Measurements from ENCODE around the gene NDUFAF5.
"Not testable (repeated sequence)": the region's sequence is repeated elsewhere in the genome, so short reads cannot be mapped to it uniquely, and the experiment has no call there.

The NDUFAF5 gene, protein sequence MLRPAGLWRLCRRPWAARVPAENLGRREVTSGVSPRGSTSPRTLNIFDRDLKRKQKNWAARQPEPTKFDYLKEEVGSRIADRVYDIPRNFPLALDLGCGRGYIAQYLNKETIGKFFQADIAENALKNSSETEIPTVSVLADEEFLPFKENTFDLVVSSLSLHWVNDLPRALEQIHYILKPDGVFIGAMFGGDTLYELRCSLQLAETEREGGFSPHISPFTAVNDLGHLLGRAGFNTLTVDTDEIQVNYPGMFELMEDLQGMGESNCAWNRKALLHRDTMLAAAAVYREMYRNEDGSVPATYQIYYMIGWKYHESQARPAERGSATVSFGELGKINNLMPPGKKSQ

DNA sequence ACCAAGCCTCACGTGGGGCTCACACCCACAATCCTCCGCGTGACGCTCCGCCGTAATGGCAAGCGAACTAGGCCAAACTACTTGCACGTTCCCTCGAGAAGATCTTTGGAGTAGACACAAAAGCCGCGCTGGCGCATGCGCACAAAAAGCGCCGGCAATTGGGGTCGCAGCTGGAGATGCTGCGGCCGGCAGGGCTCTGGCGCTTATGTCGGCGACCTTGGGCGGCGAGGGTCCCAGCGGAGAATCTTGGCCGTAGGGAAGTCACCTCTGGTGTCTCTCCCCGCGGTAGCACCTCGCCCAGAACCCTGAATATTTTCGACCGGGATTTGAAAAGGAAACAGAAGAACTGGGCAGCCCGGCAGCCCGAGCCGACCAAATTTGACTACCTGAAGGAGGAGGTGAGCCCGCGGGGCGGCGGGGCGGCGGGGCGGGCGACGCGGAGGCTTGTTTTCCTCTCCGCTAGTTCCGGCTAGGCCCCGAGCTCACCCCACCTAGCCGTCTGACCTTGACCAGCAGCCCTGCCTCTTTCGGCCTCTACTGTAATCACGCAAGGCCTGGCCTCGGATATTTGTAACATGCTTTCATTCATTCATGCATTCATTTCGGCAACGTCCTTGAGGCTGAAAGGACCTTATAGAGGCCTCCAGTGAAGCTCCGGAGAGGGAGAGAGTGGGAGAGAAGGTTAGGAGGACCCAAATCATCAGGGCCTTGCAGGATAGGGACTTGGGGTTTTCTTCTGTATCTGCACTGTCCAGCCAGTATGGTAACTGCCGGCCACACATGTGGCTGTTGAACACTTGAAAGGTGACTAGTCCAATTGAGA is at the start of gene NDUFAF5, which contains the start of gene ESF1:
NDUFAF5 (plus strand) TSS at position 136 of the 823 bp plus-strand sequence; CDS start at position 177, 41 bp downstream.
ESF1 (minus strand) TSS at position 27 of the 823 bp plus-strand sequence. CDS start 1,779 bp downstream, outside the sequence.
- Histone ChIP-seq H3K27ac (ENCODE audit: low read depth in 2 of 2, low read length in 2 of 2) (peak within 1 kb of the TSS; percentile 93 to 95), H3K27me3 (ENCODE audit: control insufficient read depth in 2 of 2, insufficient read depth in 2 of 2, low read length in 2 of 2) (no peaks in the 10 kb centered on the region), H3K9me3 (ENCODE audit: control insufficient read depth in 2 of 2, low read length in 2 of 2) (no peaks in the 10 kb centered on the region), H3K4me1 (ENCODE audit: control insufficient read depth in 2 of 2, insufficient read depth in 2 of 2, low read length in 2 of 2) (peaks cover 11 to 13% of the 10 kb centered on the region in 2 donors), H3K9ac (ENCODE audit: low read depth in 1 of 2, low read length in 2 of 2) (peak within 1 kb of the TSS; percentile 87 to 97), H3K36me3 (ENCODE audit: control insufficient read depth in 2 of 2, insufficient read depth in 2 of 2, low read length in 2 of 2) (peaks cover 18 to 22% of the 10 kb centered on the region in 2 donors), H3K4me3 (ENCODE audit: low read length in 2 of 2) (peak within 1 kb of the TSS; percentile 85 to 98)

DNA sequence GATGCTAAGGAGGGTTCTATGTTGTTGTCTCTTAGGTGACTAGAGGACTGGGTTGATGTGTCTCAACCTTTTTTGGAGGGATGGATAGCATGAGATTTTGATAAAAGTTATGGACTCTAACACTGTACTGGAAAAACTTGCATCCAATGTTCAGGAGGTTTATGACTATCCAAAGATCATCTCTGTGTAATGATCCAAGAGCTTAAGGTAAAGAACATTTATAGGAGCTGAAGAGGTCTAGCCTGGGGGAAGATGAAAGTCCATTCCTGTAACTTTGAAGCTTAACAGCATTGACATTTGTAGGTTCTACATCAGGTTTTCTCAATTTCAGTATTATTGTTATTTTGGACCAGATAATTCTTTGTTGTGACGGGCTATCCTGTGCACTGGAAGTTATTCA is 49.0 kb upstream of the NDUFAF5 start:
- no peaks in the 10 kb centered on the region for H3K4me1 ChIP-seq (ENCODE audit: control insufficient read depth in 2 of 2, insufficient read depth in 2 of 2, low read length in 2 of 2)
- no peak overlapping the region for H3K9ac ChIP-seq (ENCODE audit: low read depth in 1 of 2, low read length in 2 of 2)
- no peaks in the 10 kb centered on the region for H3K27me3 ChIP-seq (ENCODE audit: control insufficient read depth in 2 of 2, insufficient read depth in 2 of 2, low read length in 2 of 2)
- no peak overlapping the region for H3K27ac ChIP-seq (ENCODE audit: low read depth in 2 of 2, low read length in 2 of 2)
- H3K9me3 ChIP-seq (ENCODE audit: control insufficient read depth in 2 of 2, low read length in 2 of 2), result no peaks in the 10 kb centered on the region
- no peak overlapping the region for H3K4me3 ChIP-seq (ENCODE audit: low read length in 2 of 2)
- peaks cover 11 to 18% of the 10 kb centered on the region in 2 donors for H3K36me3 ChIP-seq (ENCODE audit: control insufficient read depth in 2 of 2, insufficient read depth in 2 of 2, low read length in 2 of 2)

DNA sequence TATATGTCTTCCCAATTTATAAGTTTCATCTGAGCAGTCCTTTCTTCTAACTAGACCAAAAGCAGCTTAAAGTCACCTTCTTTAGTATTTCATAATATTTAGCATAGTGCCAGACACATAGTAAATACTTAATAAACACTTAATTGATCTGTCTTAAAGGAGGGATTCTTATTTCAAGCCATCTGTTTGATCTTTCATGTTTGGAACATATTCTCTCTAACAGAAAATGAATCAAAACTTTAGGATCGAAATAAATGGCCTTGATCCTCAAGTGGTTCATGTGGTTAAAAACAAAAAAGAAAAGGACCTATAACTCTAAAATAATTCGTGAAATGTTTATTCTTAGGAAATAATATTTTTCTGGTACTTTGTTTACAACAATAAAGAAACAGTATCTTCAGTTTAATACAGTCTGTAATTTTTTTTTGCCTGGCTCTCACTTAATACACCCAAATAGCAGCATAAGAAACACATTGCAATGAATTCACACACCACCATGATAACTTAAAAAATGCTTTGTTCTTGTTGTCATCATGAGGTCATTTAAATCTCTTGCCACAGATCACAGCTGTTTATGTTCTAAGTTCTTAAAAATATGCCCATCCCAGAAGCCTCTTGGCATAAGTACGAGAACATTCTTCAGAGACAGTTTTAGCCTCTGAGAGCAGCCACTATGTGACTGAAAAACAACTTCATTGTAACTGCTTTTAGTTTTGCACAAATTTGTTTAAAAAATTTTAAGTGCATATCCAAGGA is 48.2 kb upstream of the NDUFAF5 start:
- H3K27me3 ChIP-seq (ENCODE audit: control insufficient read depth in 2 of 2, insufficient read depth in 2 of 2, low read length in 2 of 2), result no peaks in the 10 kb centered on the region
- no peak overlapping the region for H3K9ac ChIP-seq (ENCODE audit: low read depth in 1 of 2, low read length in 2 of 2)
- H3K9me3 ChIP-seq (ENCODE audit: control insufficient read depth in 2 of 2, low read length in 2 of 2), result no peaks in the 10 kb centered on the region
- H3K27ac ChIP-seq (ENCODE audit: low read depth in 2 of 2, low read length in 2 of 2), result peak overlapping the region in 1 of 2 donors; percentile 4
- no peaks in the 10 kb centered on the region for H3K4me1 ChIP-seq (ENCODE audit: control insufficient read depth in 2 of 2, insufficient read depth in 2 of 2, low read length in 2 of 2)
- peaks cover 14 to 20% of the 10 kb centered on the region in 2 donors for H3K36me3 ChIP-seq (ENCODE audit: control insufficient read depth in 2 of 2, insufficient read depth in 2 of 2, low read length in 2 of 2)
- H3K4me3 ChIP-seq (ENCODE audit: low read length in 2 of 2), result no peak overlapping the region

DNA sequence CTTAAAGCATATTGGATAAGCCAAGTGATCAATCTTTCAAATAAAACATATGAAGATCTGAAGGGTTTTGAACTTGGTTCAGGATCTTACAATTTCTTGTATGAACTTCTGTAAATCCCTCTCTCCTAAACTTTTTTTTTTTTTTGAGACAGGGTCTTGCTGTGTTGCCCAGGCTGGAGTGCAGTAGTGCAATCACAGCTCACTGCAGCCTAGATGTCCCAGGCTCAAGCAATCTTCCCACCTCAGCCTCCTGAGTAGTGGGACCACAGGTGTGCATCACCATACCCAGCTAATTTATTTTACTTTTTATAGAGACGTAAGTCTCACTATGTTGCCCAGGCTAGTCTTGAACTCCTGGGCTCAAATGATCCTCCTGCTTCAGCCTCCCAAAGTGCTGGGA is 46.6 kb upstream of the NDUFAF5 start:
- not testable (repeated sequence) for H3K4me1 ChIP-seq (ENCODE audit: control insufficient read depth in 2 of 2, insufficient read depth in 2 of 2, low read length in 2 of 2); H3K4me3 ChIP-seq (ENCODE audit: low read length in 2 of 2); H3K27ac ChIP-seq (ENCODE audit: low read depth in 2 of 2, low read length in 2 of 2); H3K27me3 ChIP-seq (ENCODE audit: control insufficient read depth in 2 of 2, insufficient read depth in 2 of 2, low read length in 2 of 2); H3K9me3 ChIP-seq (ENCODE audit: control insufficient read depth in 2 of 2, low read length in 2 of 2); H3K9ac ChIP-seq (ENCODE audit: low read depth in 1 of 2, low read length in 2 of 2)
- H3K36me3 ChIP-seq (ENCODE audit: control insufficient read depth in 2 of 2, insufficient read depth in 2 of 2, low read length in 2 of 2), result peaks cover 6 to 14% of the 10 kb centered on the region in 2 donors

DNA sequence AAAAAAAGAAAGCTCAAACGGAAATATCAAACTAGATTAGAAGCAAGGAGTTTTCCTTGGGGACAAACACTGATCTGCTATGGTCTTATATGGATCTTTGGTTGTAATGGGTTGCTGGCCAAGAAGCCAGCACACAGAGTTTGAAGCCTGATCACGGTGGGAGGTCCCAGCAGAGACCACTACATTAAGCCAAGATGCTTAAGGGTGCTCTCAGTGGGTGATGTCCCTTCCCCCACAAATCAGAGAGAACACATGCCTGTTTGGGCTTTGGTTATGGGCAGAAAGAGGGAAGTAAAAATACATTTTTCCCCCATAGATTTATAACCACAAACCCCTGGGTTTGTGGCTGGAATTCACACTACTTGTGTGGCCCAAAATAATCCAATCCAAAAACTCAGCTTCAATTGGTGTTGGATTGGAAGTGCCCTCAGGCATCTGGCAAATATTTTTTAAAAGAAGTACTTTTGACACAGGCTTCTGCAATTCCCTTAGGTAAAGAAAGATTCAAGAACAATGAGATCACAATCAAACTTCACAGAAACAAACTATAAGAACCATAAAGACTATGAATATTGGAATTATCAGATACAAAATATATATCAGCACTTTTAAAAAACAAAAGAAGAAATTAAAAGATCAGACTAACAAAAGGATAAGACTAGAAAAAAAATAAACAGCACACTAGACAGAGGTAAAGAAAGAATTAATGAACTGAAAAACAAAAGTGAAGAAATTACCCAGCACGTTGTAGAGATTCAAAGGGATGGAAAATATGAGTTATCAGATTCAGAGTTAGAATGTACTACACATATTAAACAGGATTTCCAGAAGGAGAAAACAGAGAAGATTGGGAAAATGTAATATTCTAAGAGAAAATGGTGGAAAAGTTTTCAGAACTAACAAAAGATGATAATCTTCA is 44.8 kb upstream of the NDUFAF5 start:
- H3K9me3 ChIP-seq (ENCODE audit: control insufficient read depth in 2 of 2, low read length in 2 of 2), result no peaks in the 10 kb centered on the region
- no peak overlapping the region for H3K4me3 ChIP-seq (ENCODE audit: low read length in 2 of 2)
- H3K4me1 ChIP-seq (ENCODE audit: control insufficient read depth in 2 of 2, insufficient read depth in 2 of 2, low read length in 2 of 2), result no peaks in the 10 kb centered on the region
- H3K36me3 ChIP-seq (ENCODE audit: control insufficient read depth in 2 of 2, insufficient read depth in 2 of 2, low read length in 2 of 2), result peaks cover 6 to 9% of the 10 kb centered on the region in 2 donors
- no peak overlapping the region for H3K9ac ChIP-seq (ENCODE audit: low read depth in 1 of 2, low read length in 2 of 2)
- no peak overlapping the region for H3K27ac ChIP-seq (ENCODE audit: low read depth in 2 of 2, low read length in 2 of 2)
- no peaks in the 10 kb centered on the region for H3K27me3 ChIP-seq (ENCODE audit: control insufficient read depth in 2 of 2, insufficient read depth in 2 of 2, low read length in 2 of 2)

DNA sequence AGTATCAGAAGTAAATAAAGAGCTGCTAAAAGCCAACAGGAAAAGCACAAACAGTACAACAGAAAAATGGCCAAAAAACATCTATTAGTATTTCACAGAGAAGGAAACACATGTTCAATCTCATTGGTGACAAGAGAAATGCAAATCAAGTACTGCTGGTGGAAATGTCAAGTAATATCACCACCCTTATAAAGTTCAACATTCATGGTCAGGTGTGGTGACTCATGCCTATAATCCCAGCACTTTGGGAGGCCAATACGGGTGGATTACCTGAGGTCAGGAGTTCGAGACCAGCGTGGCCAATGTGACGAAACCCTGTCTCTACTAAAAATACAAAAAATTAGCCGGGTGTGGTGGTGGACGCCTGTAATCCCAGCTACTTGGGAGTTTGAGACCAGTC is 42.9 kb upstream of the NDUFAF5 start:
- Histone ChIP-seq H3K9ac (ENCODE audit: low read depth in 1 of 2, low read length in 2 of 2) (no peak overlapping the region), H3K4me3 (ENCODE audit: low read length in 2 of 2) (no peak overlapping the region), H3K9me3 (ENCODE audit: control insufficient read depth in 2 of 2, low read length in 2 of 2) (no peaks in the 10 kb centered on the region), H3K36me3 (ENCODE audit: control insufficient read depth in 2 of 2, insufficient read depth in 2 of 2, low read length in 2 of 2) (peaks cover 6 to 9% of the 10 kb centered on the region in 2 donors), H3K4me1 (ENCODE audit: control insufficient read depth in 2 of 2, insufficient read depth in 2 of 2, low read length in 2 of 2) (no peaks in the 10 kb centered on the region), H3K27ac (ENCODE audit: low read depth in 2 of 2, low read length in 2 of 2) (no peak overlapping the region), H3K27me3 (ENCODE audit: control insufficient read depth in 2 of 2, insufficient read depth in 2 of 2, low read length in 2 of 2) (no peaks in the 10 kb centered on the region)

DNA sequence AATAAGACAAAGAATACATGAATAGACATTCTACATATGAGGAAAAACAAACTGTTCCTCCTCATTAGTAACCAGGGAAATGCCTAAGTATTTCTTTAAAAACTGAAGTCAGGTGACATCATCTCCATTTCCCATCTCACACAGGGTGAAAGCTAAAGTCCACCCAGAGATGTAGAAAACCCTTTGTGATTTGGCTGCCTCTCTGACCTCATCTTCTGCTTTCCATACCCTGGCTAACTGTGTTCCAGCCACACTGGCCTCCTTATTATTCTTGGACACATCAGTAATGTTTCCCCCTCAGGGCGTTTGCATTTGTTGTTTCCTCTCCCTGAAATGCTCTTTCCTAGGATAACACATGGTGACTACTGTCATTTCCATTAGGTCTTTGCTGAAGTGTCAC is 40.5 kb upstream of the NDUFAF5 start:
- Histone ChIP-seq H3K9me3 (ENCODE audit: control insufficient read depth in 2 of 2, low read length in 2 of 2) (no peaks in the 10 kb centered on the region), H3K27ac (ENCODE audit: low read depth in 2 of 2, low read length in 2 of 2) (no peak overlapping the region), H3K4me3 (ENCODE audit: low read length in 2 of 2) (no peak overlapping the region), H3K4me1 (ENCODE audit: control insufficient read depth in 2 of 2, insufficient read depth in 2 of 2, low read length in 2 of 2) (no peaks in the 10 kb centered on the region), H3K9ac (ENCODE audit: low read depth in 1 of 2, low read length in 2 of 2) (no peak overlapping the region), H3K36me3 (ENCODE audit: control insufficient read depth in 2 of 2, insufficient read depth in 2 of 2, low read length in 2 of 2) (peaks cover 6 to 9% of the 10 kb centered on the region in 2 donors), H3K27me3 (ENCODE audit: control insufficient read depth in 2 of 2, insufficient read depth in 2 of 2, low read length in 2 of 2) (no peaks in the 10 kb centered on the region)

DNA sequence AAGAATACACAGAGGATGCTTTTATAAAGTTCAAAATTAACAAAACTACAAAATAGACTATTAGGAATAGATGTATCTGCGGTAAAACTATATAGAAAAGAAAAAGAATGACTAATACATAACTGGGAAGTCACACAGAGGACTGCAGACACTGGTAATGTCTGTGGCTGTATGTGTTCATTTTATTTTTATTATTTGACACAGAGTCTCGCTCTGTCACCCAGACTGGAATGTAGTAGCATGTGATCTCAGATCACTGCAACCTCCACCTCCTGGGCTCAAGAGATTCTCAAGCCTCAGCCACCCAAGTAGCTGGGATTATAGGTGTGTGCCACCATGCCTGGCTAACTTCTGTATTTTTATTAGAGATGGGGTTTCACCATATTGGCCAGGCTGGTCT is 39.0 kb upstream of the NDUFAF5 start:
- no peak overlapping the region for H3K27ac ChIP-seq (ENCODE audit: low read depth in 2 of 2, low read length in 2 of 2)
- no peaks in the 10 kb centered on the region for H3K27me3 ChIP-seq (ENCODE audit: control insufficient read depth in 2 of 2, insufficient read depth in 2 of 2, low read length in 2 of 2)
- no peak overlapping the region for H3K4me3 ChIP-seq (ENCODE audit: low read length in 2 of 2)
- no peaks in the 10 kb centered on the region for H3K9me3 ChIP-seq (ENCODE audit: control insufficient read depth in 2 of 2, low read length in 2 of 2)
- H3K9ac ChIP-seq (ENCODE audit: low read depth in 1 of 2, low read length in 2 of 2), result no peak overlapping the region
- H3K36me3 ChIP-seq (ENCODE audit: control insufficient read depth in 2 of 2, insufficient read depth in 2 of 2, low read length in 2 of 2), result peaks cover 7 to 8% of the 10 kb centered on the region in 2 donors
- no peaks in the 10 kb centered on the region for H3K4me1 ChIP-seq (ENCODE audit: control insufficient read depth in 2 of 2, insufficient read depth in 2 of 2, low read length in 2 of 2)

DNA sequence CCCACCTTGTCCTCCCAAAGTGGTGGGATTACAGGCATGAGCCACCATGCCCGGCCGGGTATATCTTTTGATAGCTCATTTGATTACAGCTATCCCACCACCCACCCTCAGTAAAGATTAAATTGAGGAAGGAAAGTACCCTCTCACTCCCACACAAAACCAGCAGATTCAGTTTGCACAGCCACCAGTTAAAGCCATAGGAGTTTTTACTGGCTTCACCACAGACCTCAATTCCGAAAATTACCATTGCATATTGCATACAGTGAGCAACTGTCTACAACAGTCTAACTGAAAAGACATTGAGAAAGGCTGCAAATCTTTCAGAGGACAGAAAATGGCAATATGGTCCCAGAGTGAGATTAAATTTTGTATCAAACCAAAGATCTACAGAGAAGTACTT is 35.0 kb upstream of the NDUFAF5 start:
- Histone ChIP-seq H3K27me3 (ENCODE audit: control insufficient read depth in 2 of 2, insufficient read depth in 2 of 2, low read length in 2 of 2) (no peaks in the 10 kb centered on the region), H3K9ac (ENCODE audit: low read depth in 1 of 2, low read length in 2 of 2) (no peak overlapping the region), H3K4me1 (ENCODE audit: control insufficient read depth in 2 of 2, insufficient read depth in 2 of 2, low read length in 2 of 2) (no peaks in the 10 kb centered on the region), H3K4me3 (ENCODE audit: low read length in 2 of 2) (no peak overlapping the region), H3K36me3 (ENCODE audit: control insufficient read depth in 2 of 2, insufficient read depth in 2 of 2, low read length in 2 of 2) (peaks cover 6% of the 10 kb centered on the region in 2 donors), H3K27ac (ENCODE audit: low read depth in 2 of 2, low read length in 2 of 2) (no peak overlapping the region), H3K9me3 (ENCODE audit: control insufficient read depth in 2 of 2, low read length in 2 of 2) (no peaks in the 10 kb centered on the region)
